CD14-positive monocyte (primary cell): ENCODE data around the gene RPS6KA4. TPM values are rescaled to one million over a fixed set of nuclear protein-coding genes. Genes with fewer than 3 reads are reported as not detected.
"Not testable (repeated sequence)": the region's sequence is repeated elsewhere in the genome, so short reads cannot be mapped to it uniquely, and the experiment has no call there.

Experiments used
- DNase-seq, 3 donors: peaks; one replicate each; pipeline ENCODE4 v3.0.0-alpha.2; 2011 to 2022
- H2AFZ ChIP-seq: 2 replicates; pipeline ENCODE4 v1.6.0; 2012; ENCODE audit warnings: mild to moderate bottlenecking, low read depth, low read length, inconsistent platforms; ENCODE audit not compliant: insufficient read depth, poor library complexity, severe bottlenecking
- H3K27ac ChIP-seq, 2 donors: 1 replicate in 1 of 2; 2 replicates in 1 of 2; pipeline ENCODE4 v1.5.1; 2012 to 2013; ENCODE audit warnings: low read length in 2 of 2, control low read depth in 1 of 2, inconsistent platforms in 1 of 2, low read depth in 1 of 2, mild to moderate bottlenecking in 1 of 2
- H3K27me3 ChIP-seq, 2 donors: one replicate each; pipeline versions ENCODE4 v1.6.0 to v1.6.1; 2011 to 2013; ENCODE audit warnings: low read length in 2 of 2; ENCODE audit not compliant: control insufficient read depth in 2 of 2, insufficient read depth in 2 of 2
- H3K36me3 ChIP-seq, 2 donors: replicated peaks in 1 of 2; 1 replicate in 1 of 2; 2 replicates in 1 of 2; pipeline versions ENCODE4 v1.5.1 to v1.6.1; 2012 to 2013; ENCODE audit warnings: low read length in 2 of 2, control low read depth in 1 of 2, inconsistent platforms in 1 of 2, mild to moderate bottlenecking in 1 of 2; ENCODE audit not compliant: insufficient read depth in 2 of 2, control insufficient read depth in 1 of 2
- H3K4me1 ChIP-seq, 2 donors: 1 replicate in 1 of 2; 2 replicates in 1 of 2; pipeline versions ENCODE4 v1.5.1 to v1.6.1; 2012 to 2013; ENCODE audit warnings: low read length in 2 of 2, control low read depth in 1 of 2, inconsistent platforms in 1 of 2, mild to moderate bottlenecking in 1 of 2, moderate library complexity in 1 of 2; ENCODE audit not compliant: insufficient read depth in 2 of 2, control insufficient read depth in 1 of 2
- H3K4me2 ChIP-seq: replicated peaks from 2 replicates; pipeline ENCODE3; 2012; ENCODE audit warnings: low read length, moderate library complexity, mild to moderate bottlenecking; ENCODE audit not compliant: poor library complexity, severe bottlenecking; ENCODE audit errors: extremely low read depth
- H3K4me3 ChIP-seq, 3 experiments: fragments of 200-600 bp in 1 of 3; sonication (generic) in 1 of 3; replicated peaks in 1 of 3; 1 replicate in 2 of 3; 2 replicates in 1 of 3; pipeline ENCODE4 v1.5.1; 2011 to 2013; ENCODE audit warnings: low read length in 3 of 3, mild to moderate bottlenecking in 3 of 3, control low read depth in 2 of 3, low read depth in 2 of 3, inconsistent platforms in 1 of 3, moderate library complexity in 1 of 3
- H3K79me2 ChIP-seq: 2 replicates; pipeline ENCODE4 v1.6.0; 2012; ENCODE audit warnings: mild to moderate bottlenecking, control low read depth, inconsistent platforms, low read length, moderate library complexity; ENCODE audit not compliant: insufficient read depth
- H3K9ac ChIP-seq: 2 replicates; pipeline ENCODE4 v1.6.0; 2017; ENCODE audit warnings: low read length, mild to moderate bottlenecking; ENCODE audit not compliant: insufficient read depth, poor library complexity, severe bottlenecking
- H3K9me3 ChIP-seq, 2 donors: replicated peaks in 1 of 2; 1 replicate in 1 of 2; 2 replicates in 1 of 2; pipeline versions ENCODE4 v1.5.1 to v1.6.1; 2012 to 2013; ENCODE audit warnings: low read length in 2 of 2, control low read depth in 1 of 2; ENCODE audit not compliant: control insufficient read depth in 1 of 2, insufficient read depth in 1 of 2
- H4K20me1 ChIP-seq: 2 replicates; pipeline ENCODE4 v1.6.0; 2012; ENCODE audit warnings: mild to moderate bottlenecking, low read length, control low read depth, moderate library complexity; ENCODE audit not compliant: insufficient read depth
- H3K27ac Mint-ChIP-seq, 7 donors: one replicate each; pipeline ENCODE4 v1.8.0; 2020; ENCODE audit warnings: mild to moderate bottlenecking in 7 of 7, mixed read lengths in 7 of 7, moderate library complexity in 6 of 7, inconsistent platforms in 2 of 7
- H3K27me3 Mint-ChIP-seq, 3 donors: one replicate each; pipeline ENCODE4 v1.8.0; 2021 to 2022; ENCODE audit warnings: low read depth in 3 of 3, mild to moderate bottlenecking in 3 of 3, mixed read lengths in 3 of 3, moderate library complexity in 3 of 3, inconsistent platforms in 1 of 3
- H3K36me3 Mint-ChIP-seq, 2 donors: one replicate each; pipeline ENCODE4 v1.8.0; 2020; ENCODE audit warnings: mixed read lengths in 2 of 2, inconsistent platforms in 1 of 2, mild to moderate bottlenecking in 1 of 2
- H3K4me1 Mint-ChIP-seq: one replicate; pipeline ENCODE4 v1.8.0; 2020; ENCODE audit warnings: mild to moderate bottlenecking, mixed read lengths
- H3K4me3 Mint-ChIP-seq, 2 donors: one replicate each; pipeline ENCODE4 v1.8.0; 2020; ENCODE audit warnings: mild to moderate bottlenecking in 2 of 2, mixed read lengths in 2 of 2, moderate library complexity in 1 of 2
- H3K9me3 Mint-ChIP-seq, 7 donors: one replicate each; pipeline ENCODE4 v1.8.0; 2020 to 2022; ENCODE audit warnings: mixed read lengths in 7 of 7, mild to moderate bottlenecking in 6 of 7, moderate library complexity in 6 of 7, inconsistent platforms in 2 of 7
- CTCF ChIP-seq: fragments of 200-600 bp; IDR thresholded peaks from one replicate; pipeline ENCODE4 v1.8.0; 2022; ENCODE audit warnings: antibody characterized with exemption, mild to moderate bottlenecking
- WGBS: methylation state at CpG from one replicate; pipeline ENCODE4 v1.1.5; 2013; ENCODE audit warnings: missing lambda C conversion rate; ENCODE audit not compliant: insufficient coverage; 5-methylcytosine and 5-hydroxymethylcytosine counted together
- intact Hi-C, 2 donors: fragments of 100-400 bp; cut with micrococcal nuclease; formaldehyde crosslinking; loops; one replicate each; pipeline versions ENCODE4 v1.15.0 to v1.15.1; 2023
- polyA plus RNA-seq, 3 donors: library from polyadenylated mRNA; depleted of rRNA in 1 of 3; unstranded in 2 of 3; stranded (reverse) in 1 of 3; fragments of 300-500 nt in 2 of 3; fragments of >200 nt in 1 of 3; fragmentation: Illumina TruSeq in 2 of 3; gene quantifications; 1 replicate in 2 of 3; 2 replicates in 1 of 3; pipeline ENCODE4 v1.2.3, GENCODE V29; 2012 to 2021

The RPS6KA4 gene
- polyA plus RNA-seq, 3 donors = 16.2 to 110 (median 24.5) TPM

DNA sequence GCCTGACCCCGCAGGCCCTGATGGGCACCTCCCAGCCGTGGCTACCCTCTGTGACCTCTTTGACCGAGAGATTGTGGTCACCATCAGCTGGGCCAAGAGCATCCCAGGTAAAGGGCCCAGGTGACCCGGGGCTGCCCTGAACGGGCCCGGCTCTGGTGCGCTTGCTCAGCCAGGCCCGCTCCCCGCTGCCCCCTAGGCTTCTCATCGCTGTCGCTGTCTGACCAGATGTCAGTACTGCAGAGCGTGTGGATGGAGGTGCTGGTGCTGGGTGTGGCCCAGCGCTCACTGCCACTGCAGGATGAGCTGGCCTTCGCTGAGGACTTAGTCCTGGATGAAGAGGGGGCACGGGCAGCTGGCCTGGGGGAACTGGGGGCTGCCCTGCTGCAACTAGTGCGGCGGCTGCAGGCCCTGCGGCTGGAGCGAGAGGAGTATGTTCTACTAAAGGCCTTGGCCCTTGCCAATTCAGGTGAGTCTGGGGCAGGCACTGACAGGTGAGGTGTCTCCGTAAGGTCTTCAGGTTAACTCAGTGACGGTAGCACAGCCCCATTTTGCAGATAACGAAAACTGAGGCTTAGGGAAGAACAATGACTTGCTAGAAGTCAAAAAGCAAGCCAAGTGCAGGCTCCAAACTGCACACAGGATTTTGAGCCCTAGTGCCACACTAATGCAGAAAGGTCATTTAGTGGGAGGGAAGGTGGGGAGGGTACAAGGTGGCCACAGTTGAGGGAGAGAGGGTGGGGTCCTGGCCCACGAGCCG lies 44.0 kb upstream of the RPS6KA4 start:
- WGBS = 98% methylated on average over 20 of the region's 24 CpGs
- Histone ChIP-seq H2AFZ (no peak overlapping the region), H3K9ac (no peak overlapping the region), H3K27me3 (no peaks in the 10 kb centered on the region), H4K20me1 (peaks cover 58% of the 10 kb centered on the region), H3K4me2 (no peak overlapping the region), H3K36me3 (peaks cover 36 to 42% of the 10 kb centered on the region in 2 donors), H3K4me3 (no peak overlapping the region), H3K4me1 (peaks cover 28 to 43% of the 10 kb centered on the region in 2 donors), H3K9me3 (no peaks in the 10 kb centered on the region), H3K79me2 (peaks cover 32% of the 10 kb centered on the region), H3K27ac (peak overlapping the region in 1 of 2 donors; percentile 3)
- TF ChIP-seq CTCF = no peak
- intact Hi-C loops = loop anchor here (5.0 kb wide), 1 partner anchor 42 kb away; the partner anchor contains the start of gene RPS6KA4 (in 2 of the 2)
- Mint-ChIP-seq H3K36me3 (peaks cover 32 to 57% of the 10 kb centered on the region in 2 donors), H3K27me3 (peaks cover 0 to 1% (median 0%) of the 10 kb centered on the region in 3 donors), H3K4me3 (no peak overlapping the region), H3K9me3 (no peaks in the 10 kb centered on the region), H3K4me1 (peaks cover 38% of the 10 kb centered on the region), H3K27ac (peak overlapping the region in 3 of 7 donors; percentile 6 to 90 (median 71))
- DNase-seq = no peak

- 95% methylated on average over 13 of the region's 25 CpGs for WGBS
- intact Hi-C loops = loop anchor here (5.0 kb wide), 1 partner anchor 41 kb away; the partner anchor contains the start of gene RPS6KA4 (in 2 of the 2)
- H3K27ac Mint-ChIP-seq = peak overlapping the region in 6 of 7 donors; percentile 6 to 99 (median 99)
- Histone ChIP-seq H3K36me3 (peaks cover 38 to 47% of the 10 kb centered on the region in 2 donors), H4K20me1 (peaks cover 51% of the 10 kb centered on the region), H3K4me1 (peaks cover 28 to 43% of the 10 kb centered on the region in 2 donors), H3K79me2 (peaks cover 26% of the 10 kb centered on the region), H3K27ac (peak overlapping the region; percentile 96 to 97)
- peaks cover 38 to 60% of the 10 kb centered on the region in 2 donors for H3K36me3 Mint-ChIP-seq
- H3K9me3 ChIP-seq, H3K4me2 ChIP-seq, H3K4me3 Mint-ChIP-seq, DNase-seq, H2AFZ ChIP-seq, H3K27me3 ChIP-seq, H3K9ac ChIP-seq, H3K27me3 Mint-ChIP-seq, H3K9me3 Mint-ChIP-seq, H3K4me3 ChIP-seq: not testable (repeated sequence)
- peaks cover 37% of the 10 kb centered on the region for H3K4me1 Mint-ChIP-seq
Measured at GRCh38 chr11:64315667-64316526, 43.1 kb upstream of the RPS6KA4 start.
